Activated B cell treated with CpG ODN at 0.5 μM for 24 hours (primary cell): ENCODE results near the gene ENPP1. TPM values are rescaled to one million over a fixed set of nuclear protein-coding genes. Genes with fewer than 3 reads are reported as not detected.

Source experiments
- ATAC-seq: fragments of 200-7000 bp; cut with Tn5 transposase; one replicate; pipeline ENCODE4 v1.10.0; 2021; ENCODE audit warnings: low read depth, mild to moderate bottlenecking, moderate library complexity
- CTCF ChIA-PET: fragments of 350-600 bp; sonication (Branson Sonifier 250); formaldehyde crosslinking; loops from one replicate; lab custom pipeline; 2021; ENCODE audit warnings: antibody characterized with exemption; lab: Charles Lee
- POLR2A ChIA-PET: fragments of 350-600 bp; sonication (Branson Sonifier 250); formaldehyde crosslinking; loops from one replicate; lab custom pipeline; 2021; ENCODE audit warnings: antibody characterized with exemption; lab: Charles Lee
- DNase-seq: peaks from one replicate; pipeline ENCODE4 v3.0.0; 2022
- H3K27ac Mint-ChIP-seq: one replicate; pipeline ENCODE4 v1.8.0; 2020; ENCODE audit warnings: mixed read lengths
- H3K27me3 Mint-ChIP-seq: one replicate; pipeline ENCODE4 v1.8.0; 2021; ENCODE audit warnings: mixed read lengths
- H3K36me3 Mint-ChIP-seq: one replicate; pipeline ENCODE4 v1.8.0; 2021; ENCODE audit warnings: low read depth, mixed read lengths
- H3K4me1 Mint-ChIP-seq: one replicate; pipeline ENCODE4 v1.8.0; 2021; ENCODE audit warnings: mixed read lengths
- H3K4me3 Mint-ChIP-seq: one replicate; pipeline ENCODE4 v1.8.0; 2020; ENCODE audit warnings: mild to moderate bottlenecking, mixed read lengths
- H3K9me3 Mint-ChIP-seq: one replicate; pipeline ENCODE4 v1.8.0; 2020; ENCODE audit warnings: mixed read lengths
- intact Hi-C: fragments of 100-400 bp; cut with micrococcal nuclease; formaldehyde crosslinking; loops from one replicate; pipeline ENCODE4 v1.15.1; 2024
- total RNA-seq: library from RNA; stranded (reverse); gene quantifications from 2 replicates; pipeline ENCODE4 v1.2.3, GENCODE V29; 2022
- TF ChIP-seq, protein P1 (sequence below): fragments of 200-600 bp; IDR thresholded peaks from one replicate; pipeline ENCODE4 v1.8.0; 2022; ENCODE audit warnings: antibody characterized with exemption, mild to moderate bottlenecking

Gene ENPP1
- total RNA-seq, 1 donor from 2014 or later, result 1.3 TPM

- Mint-ChIP-seq H3K27ac (no peak overlapping the region), H3K4me1 (no peaks in the 10 kb centered on the region), H3K9me3 (peaks cover 3% of the 10 kb centered on the region), H3K4me3 (no peak overlapping the region), H3K27me3 (peaks cover 6% of the 10 kb centered on the region), H3K36me3 (no peaks in the 10 kb centered on the region)
- TF ChIP-seq, protein P1, sequence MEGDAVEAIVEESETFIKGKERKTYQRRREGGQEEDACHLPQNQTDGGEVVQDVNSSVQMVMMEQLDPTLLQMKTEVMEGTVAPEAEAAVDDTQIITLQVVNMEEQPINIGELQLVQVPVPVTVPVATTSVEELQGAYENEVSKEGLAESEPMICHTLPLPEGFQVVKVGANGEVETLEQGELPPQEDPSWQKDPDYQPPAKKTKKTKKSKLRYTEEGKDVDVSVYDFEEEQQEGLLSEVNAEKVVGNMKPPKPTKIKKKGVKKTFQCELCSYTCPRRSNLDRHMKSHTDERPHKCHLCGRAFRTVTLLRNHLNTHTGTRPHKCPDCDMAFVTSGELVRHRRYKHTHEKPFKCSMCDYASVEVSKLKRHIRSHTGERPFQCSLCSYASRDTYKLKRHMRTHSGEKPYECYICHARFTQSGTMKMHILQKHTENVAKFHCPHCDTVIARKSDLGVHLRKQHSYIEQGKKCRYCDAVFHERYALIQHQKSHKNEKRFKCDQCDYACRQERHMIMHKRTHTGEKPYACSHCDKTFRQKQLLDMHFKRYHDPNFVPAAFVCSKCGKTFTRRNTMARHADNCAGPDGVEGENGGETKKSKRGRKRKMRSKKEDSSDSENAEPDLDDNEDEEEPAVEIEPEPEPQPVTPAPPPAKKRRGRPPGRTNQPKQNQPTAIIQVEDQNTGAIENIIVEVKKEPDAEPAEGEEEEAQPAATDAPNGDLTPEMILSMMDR, result no peak
- CTCF ChIA-PET, result interaction anchor here (2.2 kb wide), 1 partner anchor 127 kb away, joined by 7 read pairs; no protein-coding TSS in a partner anchor
- DNase-seq (no peak), ATAC-seq (no peak)
- intact Hi-C loops, result loop anchor here (1.0 kb wide), 1 partner anchor 128 kb away; no protein-coding TSS in a partner anchor
- POLR2A ChIA-PET, result no interaction called here
Measured at GRCh38 chr6:131782764-131783163, 25.1 kb upstream of the ENPP1 start.

DNA sequence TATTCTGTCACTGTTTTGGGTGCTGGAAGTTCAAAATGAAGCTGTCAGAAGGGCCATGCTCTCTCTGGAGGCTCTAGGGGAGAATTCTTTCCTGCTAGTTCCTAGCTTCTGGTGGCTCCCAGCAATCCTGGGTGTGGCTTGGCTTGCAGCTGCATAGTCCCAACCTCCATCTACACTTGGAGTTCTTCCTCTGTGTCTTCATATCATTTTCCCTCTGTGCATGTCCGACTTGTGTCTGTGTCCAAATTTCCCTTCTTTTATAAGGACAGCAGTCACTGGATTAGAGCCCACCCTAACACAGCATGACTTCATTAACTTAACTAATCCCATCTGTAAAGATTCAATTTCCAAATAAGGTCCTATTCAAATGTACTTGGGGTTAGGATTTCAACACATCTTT, 23.3 kb upstream of the ENPP1 start:
- Mint-ChIP-seq H3K4me1 (no peaks in the 10 kb centered on the region), H3K36me3 (no peaks in the 10 kb centered on the region), H3K27me3 (peaks cover 6% of the 10 kb centered on the region), H3K4me3 (no peak overlapping the region), H3K9me3 (peaks cover 3% of the 10 kb centered on the region), H3K27ac (no peak overlapping the region)
- no peak for ATAC-seq
- ChIA-PET CTCF (no interaction called here), POLR2A (no interaction called here)
- TF ChIP-seq, protein P1, result no peak
- DNase-seq, result no peak
- intact Hi-C loops, result no loop called here

DNA sequence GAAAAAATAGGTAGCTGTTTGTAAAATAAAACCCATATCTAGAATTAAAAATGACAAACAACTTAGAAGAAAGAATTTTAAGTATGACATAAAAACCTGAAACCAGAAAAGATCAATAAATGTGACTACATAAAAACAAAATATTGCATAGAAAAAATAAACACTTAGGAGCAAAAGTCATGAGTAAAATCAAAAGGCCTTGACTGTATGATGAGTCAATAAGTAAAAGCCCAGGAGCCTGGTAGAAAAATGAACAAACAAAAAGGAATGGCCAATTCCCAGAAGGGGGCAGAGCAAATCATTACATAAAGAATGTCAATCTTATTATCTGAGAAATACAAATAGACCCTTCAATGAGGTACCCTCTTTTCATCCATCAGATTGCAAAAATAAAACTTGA, 20.7 kb upstream of the ENPP1 start:
- no peak for ATAC-seq
- DNase-seq, result no peak
- ChIA-PET POLR2A (no interaction called here), CTCF (no interaction called here)
- Mint-ChIP-seq H3K4me1 (no peaks in the 10 kb centered on the region), H3K4me3 (no peak overlapping the region), H3K36me3 (no peaks in the 10 kb centered on the region), H3K27ac (no peak overlapping the region), H3K27me3 (peaks cover 6% of the 10 kb centered on the region), H3K9me3 (peaks cover 3% of the 10 kb centered on the region)
- intact Hi-C loops, result no loop called here
- TF ChIP-seq, protein P1, result no peak

GRCh38 chr6:131787766-131788712, 19.8 kb upstream of the ENPP1 start:
- Mint-ChIP-seq H3K27me3 (peaks cover 6% of the 10 kb centered on the region), H3K27ac (no peak overlapping the region), H3K9me3 (peaks cover 3% of the 10 kb centered on the region), H3K4me1 (no peaks in the 10 kb centered on the region), H3K4me3 (no peak overlapping the region), H3K36me3 (no peaks in the 10 kb centered on the region)
- ChIA-PET POLR2A (no interaction called here), CTCF (no interaction called here)
- intact Hi-C loops, result no loop called here
- no peak for DNase-seq
- TF ChIP-seq, protein P1, result no peak
- ATAC-seq, result no peak

- DNase-seq (no peak), ATAC-seq (no peak)
- TF ChIP-seq, protein P1, result no peak
- intact Hi-C loops, result no loop called here
- CTCF ChIA-PET, result no interaction called here
- H3K27me3 Mint-ChIP-seq, result peaks cover 6% of the 10 kb centered on the region
- no peak overlapping the region for H3K27ac Mint-ChIP-seq
- no peaks in the 10 kb centered on the region for H3K4me1 Mint-ChIP-seq
- H3K4me3 Mint-ChIP-seq, result no peak overlapping the region
- H3K9me3 Mint-ChIP-seq, result peaks cover 3% of the 10 kb centered on the region
- H3K36me3 Mint-ChIP-seq, result no peaks in the 10 kb centered on the region
- POLR2A ChIA-PET, result no interaction called here
Measured at GRCh38 chr6:131789219-131789618, 18.6 kb upstream of the ENPP1 start.
